SHP77 (cell line): ENCODE measurements around the gene CDC42EP5.

Experiments
- DNase-seq, 2 experiments: peaks; one replicate each; lab custom pipeline; 2025; lab: John Stamatoyannopoulos, UW

The CDC42EP5 gene

GRCh38 chr19:54462655-54463530 lies 10.2 kb downstream of the CDC42EP5 start:
- DNase-seq = peak; percentile 32 to 37

GRCh38 chr19:54462047-54462654 lies 10.9 kb downstream of the CDC42EP5 start:
- no peak for DNase-seq

- no peak for DNase-seq
Observed at GRCh38 chr19:54461613-54462012, 11.5 kb downstream of the CDC42EP5 start.

- DNase-seq = no peak
Observed at GRCh38 chr19:54461210-54461609, 11.9 kb downstream of the CDC42EP5 start.

- DNase-seq = no peak
Observed at GRCh38 chr19:54460230-54461005, 12.7 kb downstream of the CDC42EP5 start.

- DNase-seq = no peak
Observed at GRCh38 chr19:54459282-54460229, 13.5 kb downstream of the CDC42EP5 start.

GRCh38 chr19:54458648-54459281 lies 14.3 kb downstream of the CDC42EP5 start:
- no peak for DNase-seq

- no peak for DNase-seq
Observed at GRCh38 chr19:54457773-54458647, 15.1 kb downstream of the CDC42EP5 start.

GRCh38 chr19:54456423-54457373 lies 16.4 kb downstream of the CDC42EP5 start:
- no peak for DNase-seq

GRCh38 chr19:54455786-54456422 lies 17.2 kb downstream of the CDC42EP5 start:
- no peak for DNase-seq

GRCh38 chr19:54454781-54455675 lies 18.1 kb downstream of the CDC42EP5 start:
- no peak for DNase-seq

GRCh38 chr19:54453921-54454780 lies 18.9 kb downstream of the CDC42EP5 start:
- no peak for DNase-seq

GRCh38 chr19:54452626-54453025 lies 20.5 kb downstream of the CDC42EP5 start:
- no peak for DNase-seq

- no peak for DNase-seq
Observed at GRCh38 chr19:54451997-54452396, 21.1 kb downstream of the CDC42EP5 start.

- DNase-seq = no peak
Observed at GRCh38 chr19:54451331-54451871, 21.7 kb downstream of the CDC42EP5 start.

GRCh38 chr19:54449701-54450069 lies 23.4 kb downstream of the CDC42EP5 start:
- no peak for DNase-seq
